ENCODE measurements around the gene C6orf89.
A peak's percentile ranks its signal among the peaks of the same experiment; 100 is the strongest.

C6orf89 gene, protein sequence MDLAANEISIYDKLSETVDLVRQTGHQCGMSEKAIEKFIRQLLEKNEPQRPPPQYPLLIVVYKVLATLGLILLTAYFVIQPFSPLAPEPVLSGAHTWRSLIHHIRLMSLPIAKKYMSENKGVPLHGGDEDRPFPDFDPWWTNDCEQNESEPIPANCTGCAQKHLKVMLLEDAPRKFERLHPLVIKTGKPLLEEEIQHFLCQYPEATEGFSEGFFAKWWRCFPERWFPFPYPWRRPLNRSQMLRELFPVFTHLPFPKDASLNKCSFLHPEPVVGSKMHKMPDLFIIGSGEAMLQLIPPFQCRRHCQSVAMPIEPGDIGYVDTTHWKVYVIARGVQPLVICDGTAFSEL

DNA sequence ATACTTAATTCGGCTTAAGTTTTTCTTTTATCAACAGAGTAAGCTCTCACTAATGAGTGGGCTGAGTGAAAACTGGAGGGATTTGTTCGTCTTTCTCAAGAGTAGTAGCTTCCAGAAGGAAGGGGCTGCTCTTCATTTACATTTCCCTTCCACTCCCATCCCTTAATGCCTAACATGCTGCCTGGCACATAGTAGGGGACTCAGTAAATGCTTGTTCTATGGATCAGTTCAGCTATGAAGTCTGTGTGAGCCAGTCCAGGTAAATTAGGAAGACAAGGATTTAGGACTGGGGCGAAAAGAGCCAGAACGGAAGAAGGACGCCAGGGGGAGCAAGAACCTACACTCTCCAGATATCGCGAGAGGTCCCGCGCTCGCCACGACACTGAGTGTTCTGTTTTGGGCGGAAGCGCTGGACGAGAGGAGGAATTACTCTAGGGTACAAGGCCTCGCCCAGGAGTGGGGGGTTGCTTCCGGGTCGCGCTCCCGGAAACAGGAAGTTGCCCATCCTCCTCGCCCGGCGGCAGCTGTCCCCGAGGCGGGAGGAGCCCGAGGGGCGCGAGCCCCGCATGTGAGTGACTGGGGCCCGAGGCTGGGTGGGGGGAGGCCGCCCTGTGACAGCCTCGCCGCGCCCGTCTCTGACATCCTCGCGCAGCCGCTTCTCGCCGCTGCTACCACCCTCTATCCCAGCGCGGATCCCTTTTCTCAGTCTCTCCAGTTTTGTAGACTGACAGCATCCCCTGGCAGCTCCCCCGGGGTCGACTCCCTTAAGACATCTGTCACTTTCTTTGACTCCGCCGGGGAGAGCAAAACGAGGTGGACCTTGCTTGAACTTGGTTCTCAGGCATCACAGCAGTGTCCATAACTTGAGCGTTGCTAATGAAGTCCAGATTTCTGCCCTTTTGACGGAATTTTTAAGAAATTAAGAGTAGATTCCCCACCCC lies at the start of gene C6orf89:
Gene C6orf89 (plus strand): TSS at position 492 of the 941 bp plus-strand sequence. CDS start 13,493 bp downstream, outside the sequence.
- DNase-seq (ENCODE audit: low spot score) (peak; percentile 96), FAIRE-seq (peak; percentile 63)

DNA sequence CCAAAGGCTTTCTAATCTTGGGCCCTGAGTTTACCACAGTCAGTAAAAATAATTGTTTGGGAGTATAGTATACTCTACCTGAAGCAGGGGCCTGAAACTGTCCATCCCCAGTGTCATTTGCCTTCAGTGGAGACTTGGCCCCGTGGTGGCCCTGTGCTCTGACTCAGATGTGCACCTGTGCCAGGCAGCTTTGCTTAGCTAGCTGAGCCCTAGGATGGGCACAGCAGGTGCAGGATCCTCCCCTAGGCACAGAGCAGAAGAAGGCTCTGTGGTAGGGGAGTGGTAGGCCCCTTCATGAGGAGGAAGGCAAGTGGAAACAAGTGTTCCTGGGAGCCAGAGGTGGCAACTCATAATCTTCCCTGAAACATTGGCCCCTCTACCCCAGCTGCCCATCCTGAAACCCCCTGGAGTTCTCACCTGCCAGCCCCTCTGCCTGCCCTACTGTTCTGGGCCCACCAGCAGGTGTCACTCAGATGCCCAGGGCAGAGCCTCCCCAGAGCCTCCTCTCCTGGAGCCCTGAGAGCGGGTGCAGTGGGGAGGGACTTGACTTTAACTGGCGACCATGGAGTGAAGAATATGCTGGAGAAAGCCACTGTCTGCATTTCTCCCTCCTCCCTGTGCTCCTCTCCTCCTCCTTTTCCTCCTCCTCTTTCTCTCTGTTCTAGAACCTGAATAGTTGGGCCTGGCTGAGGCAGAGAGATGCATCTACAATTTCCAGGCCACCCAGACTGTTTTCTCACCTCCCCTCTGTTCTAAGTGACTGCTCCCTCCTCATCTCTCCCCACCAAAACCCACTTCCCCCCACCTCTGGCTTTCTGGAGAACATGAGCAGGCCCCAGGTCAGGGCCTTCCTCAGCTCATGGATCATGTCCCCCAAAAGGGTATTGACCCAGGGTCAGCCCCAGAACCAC lies 49.4 kb upstream of the C6orf89 start:
- DNase-seq (ENCODE audit: low spot score) (no peak), FAIRE-seq (no peak)

DNA sequence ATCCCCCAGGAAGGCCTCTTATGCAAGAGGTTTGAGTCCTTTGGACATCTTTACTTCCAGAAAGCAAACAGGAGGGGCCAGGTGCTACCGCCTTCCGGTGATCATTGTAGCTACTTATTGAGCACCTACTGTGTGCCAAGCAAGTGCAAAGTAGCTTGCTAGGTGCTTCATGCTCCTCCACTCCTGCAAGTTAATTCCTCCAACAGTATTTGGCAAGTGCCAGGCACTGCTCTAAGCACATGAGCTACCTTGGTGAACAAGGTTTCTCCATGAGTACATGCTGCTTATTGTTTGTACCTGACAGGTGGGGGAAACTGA lies 48.8 kb upstream of the C6orf89 start:
- no peak for FAIRE-seq

DNA sequence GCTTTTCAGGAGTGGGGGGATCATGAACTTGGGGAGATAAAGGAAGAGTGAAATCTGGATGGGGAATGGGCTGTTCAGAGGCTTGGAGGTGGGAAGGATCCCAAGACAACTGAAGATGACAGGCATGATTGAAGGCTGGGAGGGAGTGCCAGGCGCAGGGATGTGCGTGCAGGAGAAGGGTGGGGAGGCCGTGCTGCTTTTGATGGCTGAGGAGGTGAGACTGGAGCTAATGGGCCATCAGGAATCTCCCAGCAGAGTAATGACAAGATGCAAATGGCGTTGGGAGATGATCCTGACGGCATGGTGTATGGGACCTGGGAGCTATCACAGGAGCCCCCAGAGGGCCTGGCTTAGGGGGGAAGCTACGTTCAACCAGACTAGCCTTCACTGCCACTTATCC lies 48.1 kb upstream of the C6orf89 start:
- no peak for DNase-seq (ENCODE audit: low spot score)
- FAIRE-seq = no peak

More for the DNA sequence above, 48.8 kb upstream of the C6orf89 start:
- no peak for DNase-seq (ENCODE audit: low spot score)

DNA sequence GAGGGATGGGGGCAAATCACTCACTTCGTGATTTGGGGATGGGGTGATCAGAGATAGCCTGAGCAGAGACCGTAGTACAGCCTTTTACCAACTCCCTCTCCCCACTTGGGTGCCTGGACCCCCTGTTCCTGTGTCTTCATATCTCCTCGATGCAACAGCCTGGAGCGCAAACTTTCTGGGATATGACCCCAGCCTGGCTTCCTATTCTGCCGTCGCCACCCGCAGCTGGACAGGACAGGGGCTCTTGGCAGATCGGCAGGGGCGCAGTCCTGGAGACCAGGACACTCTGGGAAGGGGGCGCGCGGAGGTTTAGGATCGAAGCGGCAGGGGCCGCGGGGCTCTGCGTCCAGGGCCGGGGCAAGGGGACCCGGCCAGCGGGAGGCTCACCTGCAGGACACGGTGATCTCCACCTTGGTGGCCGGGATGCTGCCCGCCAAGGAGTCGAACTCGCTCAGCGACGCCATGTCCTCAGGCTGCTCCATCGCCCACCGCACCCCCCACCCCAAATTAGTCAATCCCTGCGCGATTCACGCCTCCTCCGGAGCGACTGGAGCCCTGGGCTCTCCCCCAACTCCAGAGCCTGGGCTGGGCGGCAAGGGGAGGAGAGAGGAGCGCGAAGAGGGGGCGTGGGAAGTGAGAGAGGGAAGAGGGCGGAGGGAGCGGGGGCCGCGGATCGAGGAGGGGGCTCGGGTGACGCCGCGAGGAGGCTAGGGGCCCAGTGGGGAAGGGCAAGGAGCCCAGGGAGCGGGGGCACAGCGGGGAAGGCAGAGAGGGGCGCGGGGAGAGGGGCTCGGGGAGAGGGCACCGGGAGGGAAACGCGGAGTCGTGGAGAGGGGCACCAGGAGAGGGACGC lies 46.6 kb upstream of the C6orf89 start, which contains the start of gene CPNE5:
Gene CPNE5 (minus strand): TSS at position 549 of the 853 bp plus-strand sequence. CDS start 67 bp downstream, at position 482.
- FAIRE-seq = no peak
- peak; percentile 47 for DNase-seq (ENCODE audit: low spot score)

DNA sequence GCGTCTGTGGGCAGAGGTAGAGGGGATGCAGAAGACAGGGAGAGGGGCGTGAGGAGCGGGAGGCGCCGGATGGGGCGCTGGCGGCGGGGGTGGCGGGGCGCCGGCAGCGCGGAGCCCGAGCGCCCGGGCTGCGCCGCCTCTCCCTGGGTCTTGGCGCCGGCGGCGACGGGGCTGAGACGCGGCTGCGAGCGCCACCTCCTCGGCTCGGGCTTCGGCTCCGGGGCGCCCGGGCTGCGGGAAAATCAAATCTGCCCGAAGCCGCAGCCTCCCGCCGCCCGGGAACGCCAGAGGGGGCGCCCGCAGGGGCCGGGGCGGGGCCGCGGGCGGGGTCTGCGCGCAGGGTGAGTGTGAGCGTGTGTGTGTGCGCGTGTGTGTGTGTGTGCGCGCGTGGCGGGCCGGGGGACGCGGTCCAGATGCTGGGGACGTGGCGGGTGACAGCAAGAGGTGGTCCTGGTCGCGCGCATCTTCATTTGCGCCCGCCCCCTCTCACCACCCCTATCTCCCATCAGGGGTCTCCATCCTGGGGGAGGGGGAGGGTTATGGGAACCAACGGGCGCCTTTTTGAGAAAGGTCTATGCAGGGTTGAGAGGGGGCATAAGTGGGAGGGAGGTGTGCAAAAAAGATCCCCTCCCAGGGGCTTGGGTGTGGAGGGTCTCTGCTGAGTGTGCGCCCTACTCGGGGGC lies 45.9 kb upstream of the C6orf89 start:
- peak; percentile 5 for FAIRE-seq
- peak; percentile 81 for DNase-seq (ENCODE audit: low spot score)

DNA sequence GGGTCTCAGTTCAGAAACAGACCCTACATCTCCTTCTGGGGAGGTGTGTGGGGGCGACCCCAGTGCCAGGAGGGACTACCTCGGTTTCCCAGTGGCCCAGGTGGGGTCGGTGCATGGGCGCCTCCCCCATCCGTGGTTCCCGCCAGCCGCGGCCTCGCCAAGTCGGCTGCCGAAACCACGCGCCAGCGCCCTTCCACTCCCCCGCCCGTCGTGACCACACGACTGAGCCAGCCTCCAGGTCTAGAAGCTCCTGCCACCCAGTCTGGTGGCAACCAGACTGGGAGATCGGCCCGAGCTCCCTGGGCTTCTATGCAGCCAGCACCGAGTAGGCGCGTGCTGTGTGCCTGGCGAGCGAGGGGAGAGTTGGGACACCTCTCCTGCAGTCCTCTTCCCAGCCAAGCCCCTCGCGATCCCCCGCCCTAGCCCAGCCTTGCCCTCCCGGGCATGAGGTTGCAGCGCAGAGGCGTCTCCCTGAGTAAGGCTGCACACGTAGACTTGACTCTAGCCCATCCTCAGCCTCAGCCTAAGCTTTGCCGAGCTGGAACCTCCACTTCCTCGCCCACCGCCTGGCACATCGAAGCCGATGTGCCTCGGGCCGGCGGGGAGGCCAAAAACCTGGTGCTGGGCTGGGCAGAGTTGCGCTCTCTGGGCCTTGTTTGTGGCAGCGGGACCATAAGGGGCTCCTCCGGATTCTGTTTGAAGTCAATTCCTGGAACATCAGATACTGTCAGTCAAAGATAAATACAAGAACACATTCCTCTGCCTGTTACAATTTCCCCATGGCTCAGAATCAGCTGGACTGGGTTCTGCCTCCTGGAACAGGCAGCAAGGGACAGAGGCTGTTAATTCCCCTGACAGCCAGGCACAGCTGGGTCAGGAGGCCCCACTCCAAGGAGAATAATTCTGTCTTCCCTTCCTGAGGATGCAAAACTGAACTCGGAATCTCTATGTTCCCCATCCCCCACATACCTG lies 45.0 kb upstream of the C6orf89 start:
- no peak for DNase-seq (ENCODE audit: low spot score)
- FAIRE-seq = no peak

DNA sequence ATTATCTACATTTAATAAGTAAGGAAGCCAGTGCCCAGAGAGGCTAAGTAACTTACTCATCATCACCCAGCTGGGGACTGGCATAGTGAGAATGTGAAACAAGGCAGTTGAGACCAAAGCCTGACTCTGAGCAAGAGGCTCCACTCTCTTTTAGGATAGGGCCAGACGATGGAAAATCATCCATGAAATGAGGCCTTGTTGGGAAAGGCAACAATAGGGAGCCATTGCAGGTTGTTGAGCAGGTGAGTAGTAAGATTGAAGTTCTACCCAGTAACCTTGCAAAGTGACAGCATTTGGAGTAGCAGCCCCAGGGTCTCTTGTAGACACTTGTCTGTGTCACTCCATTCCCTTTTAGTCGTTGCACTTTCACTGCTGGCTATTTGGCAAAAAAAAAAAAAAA lies 44.0 kb upstream of the C6orf89 start:
- DNase-seq (ENCODE audit: low spot score) (no peak), FAIRE-seq (no peak)

DNA sequence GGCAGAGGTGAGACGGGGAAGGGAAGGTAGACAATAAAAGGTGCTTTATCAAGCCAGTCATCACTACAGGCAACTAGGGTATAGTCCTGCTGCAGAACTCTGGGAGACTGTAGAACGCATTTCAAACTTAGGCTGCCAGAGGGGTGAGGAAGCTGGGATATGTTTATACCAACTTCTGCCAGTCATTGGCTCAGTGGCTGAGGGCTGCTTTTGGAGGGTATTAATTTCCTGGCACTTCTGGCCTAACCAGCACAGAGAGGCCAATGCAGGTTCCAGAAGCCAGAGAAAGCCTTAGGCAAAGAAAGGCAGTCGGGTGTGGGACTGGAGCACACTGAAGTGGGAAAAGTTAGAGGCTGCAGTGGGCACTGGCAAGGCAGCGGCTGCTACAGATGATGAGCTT lies 42.6 kb upstream of the C6orf89 start:
- no peak for FAIRE-seq
- no peak for DNase-seq (ENCODE audit: low spot score)

DNA sequence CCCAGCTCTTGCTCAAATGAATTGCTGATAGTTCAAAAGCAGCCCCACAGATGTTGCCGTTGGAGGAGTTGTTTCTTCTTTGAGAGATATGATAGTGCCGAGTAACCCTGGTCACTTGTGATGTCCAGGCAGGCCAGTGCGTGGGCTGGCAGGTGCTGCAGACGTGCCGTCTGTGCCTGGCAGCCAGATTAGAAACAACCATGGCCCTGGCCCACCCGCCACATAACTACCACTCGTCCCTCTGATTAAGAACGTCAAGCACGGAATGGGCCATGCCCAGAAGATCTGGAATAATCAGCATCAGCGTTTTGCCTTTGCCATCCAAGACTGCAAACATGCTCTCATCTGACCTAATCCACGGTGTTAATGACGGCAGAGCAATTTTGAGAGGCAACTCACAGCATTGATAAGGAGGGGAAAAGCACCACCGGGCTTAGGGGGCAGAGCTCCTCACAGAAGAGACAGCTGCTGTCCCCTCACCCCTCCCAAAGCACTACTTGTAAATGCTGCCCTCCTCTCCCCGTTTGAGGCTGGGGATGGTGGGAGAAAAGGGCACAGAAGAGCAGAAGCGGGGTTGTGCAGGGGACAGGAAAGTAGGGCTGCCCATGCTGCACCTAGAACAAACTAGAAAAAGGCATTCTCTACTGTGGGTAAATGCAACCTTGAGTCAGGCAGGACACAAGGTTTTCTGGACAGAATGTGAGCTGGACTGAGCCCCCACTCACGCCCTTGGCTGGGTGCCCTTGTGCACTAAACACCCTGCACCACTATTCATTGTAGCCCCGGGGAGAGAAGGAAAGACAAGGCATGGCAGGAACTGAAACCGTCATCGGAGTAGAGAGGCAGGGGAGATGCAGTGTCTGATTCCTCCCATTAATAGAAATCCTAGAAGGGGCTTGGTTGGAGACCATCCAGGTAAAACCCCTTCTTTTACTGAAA lies 41.3 kb upstream of the C6orf89 start:
- no peak for DNase-seq (ENCODE audit: low spot score)
- no peak for FAIRE-seq

DNA sequence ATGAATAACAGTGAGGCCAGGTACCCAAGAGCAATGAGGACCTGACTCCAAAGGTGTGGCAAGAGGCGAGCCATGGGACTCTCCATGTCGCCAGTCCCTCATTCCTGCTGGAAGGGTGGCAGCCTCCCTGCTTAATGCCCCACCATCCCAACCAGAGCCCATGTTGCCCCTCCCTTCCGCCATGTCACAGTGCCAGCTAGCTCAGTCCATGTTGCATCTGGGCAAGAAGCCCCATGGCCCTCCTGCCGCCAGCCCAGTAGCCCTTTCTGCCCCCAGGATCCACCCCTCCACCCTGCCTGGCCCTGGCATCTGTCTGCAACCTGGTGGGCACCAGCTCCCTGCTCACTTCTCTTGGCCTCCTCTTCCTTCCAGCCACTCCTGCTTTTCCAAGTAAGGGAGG lies 40.5 kb upstream of the C6orf89 start:
- DNase-seq (ENCODE audit: low spot score) (no peak), FAIRE-seq (no peak)

DNA sequence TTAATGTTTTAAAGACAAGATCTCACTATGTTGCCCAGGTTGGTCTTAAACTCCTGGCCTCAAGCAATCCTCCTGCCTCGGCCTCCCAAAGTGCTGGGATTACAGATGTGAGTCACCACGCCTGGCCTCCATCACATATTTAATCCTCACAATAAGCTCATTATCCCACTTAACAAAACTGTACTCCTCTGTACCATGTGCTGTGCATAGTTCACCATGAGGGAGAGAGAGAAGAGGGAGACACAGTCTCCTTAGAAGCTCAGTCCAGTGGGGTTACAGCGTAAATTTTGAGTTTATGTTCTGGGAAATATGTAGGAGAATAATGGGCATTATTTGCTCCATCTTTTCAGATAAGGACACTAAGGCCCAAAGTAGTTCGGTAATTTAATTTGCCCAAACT lies 38.6 kb upstream of the C6orf89 start:
- no peak for FAIRE-seq

DNA sequence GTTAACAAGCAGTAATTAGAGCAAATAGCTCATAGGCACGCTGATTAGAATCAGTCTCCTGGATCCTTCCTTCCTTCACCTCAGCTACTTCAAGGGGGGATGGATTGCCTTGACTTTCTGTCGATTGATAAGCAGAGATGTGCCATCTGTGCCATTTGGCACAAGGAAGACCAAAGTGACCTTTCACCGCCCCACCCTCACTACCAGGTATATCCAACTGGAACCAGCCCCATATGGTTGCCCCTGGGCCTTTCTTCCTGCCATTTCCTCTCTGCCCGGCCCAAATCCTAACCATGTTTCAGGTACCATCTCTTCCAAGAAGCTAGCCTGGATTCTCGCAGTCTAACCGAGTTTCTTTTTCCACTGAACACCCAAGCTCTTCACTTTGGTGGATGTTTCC lies 37.8 kb upstream of the C6orf89 start:
- DNase-seq (ENCODE audit: low spot score) (no peak), FAIRE-seq (no peak)

More for the DNA sequence above, 38.6 kb upstream of the C6orf89 start:
- DNase-seq (ENCODE audit: low spot score) = no peak

DNA sequence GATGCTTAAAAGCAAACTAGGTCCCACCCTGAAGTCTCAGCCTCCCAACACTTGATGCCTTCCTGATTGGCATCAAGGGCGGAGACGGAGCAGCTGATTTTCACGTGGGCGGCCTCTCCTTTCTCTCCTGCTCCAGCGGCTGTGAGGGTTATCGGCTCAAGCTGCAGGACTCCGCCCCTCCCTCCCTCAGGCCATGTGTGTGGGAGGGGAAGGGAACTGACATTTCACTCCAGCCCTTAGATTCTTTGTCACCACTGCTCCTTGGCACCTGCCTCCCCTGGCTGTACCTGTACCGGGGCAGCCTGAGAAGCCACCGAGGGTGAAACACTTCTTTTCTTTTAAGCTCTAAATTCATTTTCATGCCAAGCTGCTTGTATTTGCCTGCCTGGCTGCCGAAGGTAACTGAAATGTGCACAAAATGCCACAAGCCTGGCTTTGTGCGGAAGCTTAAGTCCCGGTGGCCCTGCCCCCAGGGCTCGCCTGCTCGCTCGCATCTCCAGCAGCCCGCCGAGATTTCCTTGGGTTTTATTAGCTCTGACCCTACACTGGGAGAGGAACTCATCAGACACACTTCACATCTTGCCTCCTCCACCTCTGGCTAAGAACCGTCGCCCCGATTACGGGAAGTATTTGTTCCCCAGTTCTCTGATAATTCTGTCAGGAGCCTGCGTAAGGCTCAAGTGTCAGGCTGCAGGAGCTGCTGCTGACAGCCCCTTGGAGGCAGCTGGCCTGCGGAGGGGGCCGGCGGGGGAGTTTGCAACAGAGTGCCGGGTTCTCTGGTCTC lies 36.9 kb upstream of the C6orf89 start:
- DNase-seq (ENCODE audit: low spot score) = no peak
- FAIRE-seq = no peak

DNA sequence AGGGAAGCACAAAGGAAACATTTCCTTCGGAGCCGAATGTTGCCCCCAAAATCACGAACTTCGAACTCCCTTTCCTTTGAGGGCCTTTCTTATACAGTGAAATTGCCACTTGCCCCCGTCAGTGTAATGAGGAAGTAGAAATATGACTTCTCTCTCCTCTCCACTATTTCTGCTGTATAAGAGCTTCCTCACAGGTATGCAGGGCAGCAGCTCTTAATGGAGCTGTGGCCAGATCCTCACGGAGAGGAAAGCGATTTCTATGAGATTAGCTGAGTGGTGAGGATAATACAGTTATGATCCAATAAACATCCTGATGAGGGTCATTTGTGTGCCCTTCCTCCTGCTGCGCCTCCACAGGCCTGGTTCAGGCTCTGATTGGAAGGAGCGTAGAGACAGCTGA lies 35.7 kb upstream of the C6orf89 start:
- DNase-seq (ENCODE audit: low spot score) (no peak), FAIRE-seq (no peak)

DNA sequence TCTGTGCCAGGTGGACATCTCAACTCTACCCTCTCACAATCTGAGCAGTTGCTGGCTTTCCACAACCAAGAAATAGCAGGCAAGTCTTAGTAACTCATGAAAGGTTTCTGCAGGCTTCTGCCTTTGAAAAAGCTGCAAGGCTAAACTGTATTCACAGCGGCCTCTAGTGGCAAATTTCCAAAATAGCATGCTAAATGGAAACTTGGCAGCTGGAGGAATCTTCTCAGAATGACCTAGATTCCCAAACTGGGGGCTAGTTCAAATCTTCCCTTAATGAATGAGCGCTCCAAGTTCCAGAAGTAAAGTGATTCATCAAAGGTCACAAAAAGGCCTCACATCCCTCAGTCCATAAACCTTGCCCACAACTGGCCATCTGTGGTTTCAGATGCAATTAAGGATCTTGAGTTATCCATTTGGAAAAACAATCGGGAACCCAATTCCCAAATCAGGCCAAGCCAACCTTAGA lies 34.6 kb upstream of the C6orf89 start:
- no peak for FAIRE-seq

DNA sequence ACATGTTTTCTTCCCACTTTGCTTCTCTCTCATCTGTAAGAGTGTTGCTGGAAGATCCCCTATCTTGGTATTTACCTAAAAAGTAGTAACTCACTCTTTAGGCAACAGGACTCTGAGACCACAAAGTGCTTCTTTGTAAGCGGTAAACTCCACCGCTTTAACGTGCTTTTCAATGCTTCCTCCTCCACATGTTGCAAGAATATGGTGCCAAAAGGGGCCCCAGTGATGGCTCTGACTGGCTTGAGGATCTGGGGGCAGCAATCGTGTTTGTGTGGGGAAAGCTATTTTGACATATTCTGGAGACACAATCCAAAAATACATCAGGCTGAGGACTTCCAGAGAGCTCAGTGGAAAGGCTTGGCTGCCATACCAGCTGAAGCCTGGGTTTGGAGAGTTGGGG lies 34.1 kb upstream of the C6orf89 start:
- FAIRE-seq = no peak
- DNase-seq (ENCODE audit: low spot score) = no peak

More for the DNA sequence above, 34.6 kb upstream of the C6orf89 start:
- peak; percentile 62 for DNase-seq (ENCODE audit: low spot score)

All from urothelium cell line (cell line).